HFFc6 (cell line): ENCODE measurements around the gene KIF18B. TPM values are rescaled to one million over a fixed set of nuclear protein-coding genes. Genes with fewer than 3 reads are reported as not detected.
"Not testable (repeated sequence)": the region's sequence is repeated elsewhere in the genome, so short reads cannot be mapped to it uniquely, and the experiment has no call there.

Experiments used
- DNase-seq: peaks from one replicate; pipeline ENCODE4 v3.0.0-alpha.2; 2018
- H3K27ac Mint-ChIP-seq: 2 replicates; pipeline ENCODE4 v1.8.0; 2020; ENCODE audit warnings: mild to moderate bottlenecking, mixed read lengths
- H3K27me3 Mint-ChIP-seq: 2 replicates; pipeline ENCODE4 v1.8.0; 2021; ENCODE audit warnings: mild to moderate bottlenecking, moderate library complexity, mixed read lengths; ENCODE audit not compliant: insufficient read depth
- H3K36me3 Mint-ChIP-seq: 2 replicates; pipeline ENCODE4 v1.8.0; 2021; ENCODE audit warnings: low read depth, mixed read lengths
- H3K4me1 Mint-ChIP-seq: 2 replicates; pipeline ENCODE4 v1.8.0; 2020; ENCODE audit warnings: low read depth, mixed read lengths
- H3K4me3 Mint-ChIP-seq: 2 replicates; pipeline ENCODE4 v1.8.0; 2020; ENCODE audit warnings: mild to moderate bottlenecking, moderate library complexity, mixed read lengths
- H3K9me3 Mint-ChIP-seq: 2 replicates; pipeline ENCODE4 v1.8.0; 2020; ENCODE audit warnings: mild to moderate bottlenecking, mixed read lengths
- CTCF ChIP-seq: fragments of 200-600 bp; sonication (generic); IDR thresholded peaks from 2 replicates; pipeline ENCODE4 v1.5.0; 2021; ENCODE audit warnings: antibody characterized with exemption, mild to moderate bottlenecking
- total RNA-seq, 6 experiments: library from RNA; stranded (reverse); fragmentation: NEBNext Ultra II Directional; extraction: Animal tissue kit (Norgen Biotek cat#: 25700); gene quantifications; 2 replicates in 1 of 6; 3 replicates in 5 of 6; pipeline ENCODE4 v1.2.3, GENCODE V29; 2021

The KIF18B gene
- total RNA-seq, 6 experiments from 2014 or later: 11.4 to 25.6 (median 24.1) TPM

GRCh38 chr17:44948315-44948795 is 782 bp upstream of the KIF18B start:
- Mint-ChIP-seq H3K4me1 (peaks cover 33% of the 10 kb centered on the region), H3K27me3 (peaks cover 10% of the 10 kb centered on the region), H3K36me3 (peaks cover 16% of the 10 kb centered on the region; the same call in 1 of the 2 replicates), H3K9me3 (no peaks in the 10 kb centered on the region), H3K4me3 (peak overlapping the region; percentile 94), H3K27ac (peak overlapping the region; percentile 94)
- no peak for TF ChIP-seq CTCF
- DNase-seq: no peak

GRCh38 chr17:44945652-44946051 is 1.9 kb downstream of the KIF18B start:
- Mint-ChIP-seq H3K4me3 (peak overlapping the region; percentile 94), H3K36me3 (peaks cover 16% of the 10 kb centered on the region; the same call in 1 of the 2 replicates), H3K4me1 (peaks cover 53% of the 10 kb centered on the region)
- H3K27me3 Mint-ChIP-seq, H3K9me3 Mint-ChIP-seq, H3K27ac Mint-ChIP-seq, DNase-seq: not testable (repeated sequence)

- H3K4me1 Mint-ChIP-seq: peaks cover 52% of the 10 kb centered on the region
- no peaks in the 10 kb centered on the region for H3K27me3 Mint-ChIP-seq
- no peak for TF ChIP-seq CTCF
- H3K9me3 Mint-ChIP-seq: peaks cover 5% of the 10 kb centered on the region
- H3K4me3 Mint-ChIP-seq: peak overlapping the region; percentile 25; the same call in 1 of the 2 replicates
- H3K27ac Mint-ChIP-seq: peak overlapping the region; percentile 73
- peaks cover 38% of the 10 kb centered on the region for H3K36me3 Mint-ChIP-seq
- no peak for DNase-seq
Observed at GRCh38 chr17:44942456-44942855, 5.1 kb downstream of the KIF18B start.

GRCh38 chr17:44941712-44942331 is 5.8 kb downstream of the KIF18B start:
- H3K36me3 Mint-ChIP-seq: peaks cover 38% of the 10 kb centered on the region
- no peak for TF ChIP-seq CTCF
- peaks cover 56% of the 10 kb centered on the region for H3K4me1 Mint-ChIP-seq
- no peaks in the 10 kb centered on the region; the same call in 1 of the 2 replicates for H3K27me3 Mint-ChIP-seq
- H3K4me3 Mint-ChIP-seq: peak overlapping the region; percentile 25
- peaks cover 5% of the 10 kb centered on the region for H3K9me3 Mint-ChIP-seq
- peak; percentile 12 for DNase-seq
- peak overlapping the region; percentile 73 for H3K27ac Mint-ChIP-seq

- Mint-ChIP-seq H3K4me3 (peak overlapping the region; percentile 27; the same call in 1 of the 2 replicates), H3K27ac (peak overlapping the region; percentile 9; the same call in 1 of the 2 replicates), H3K4me1 (peaks cover 48% of the 10 kb centered on the region), H3K36me3 (peaks cover 31% of the 10 kb centered on the region), H3K9me3 (peaks cover 5% of the 10 kb centered on the region), H3K27me3 (no peaks in the 10 kb centered on the region; the same call in 1 of the 2 replicates)
- TF ChIP-seq CTCF: no peak
- no peak for DNase-seq
Observed at GRCh38 chr17:44940768-44941167, 6.8 kb downstream of the KIF18B start.

- no peaks in the 10 kb centered on the region; the same call in 1 of the 2 replicates for H3K27me3 Mint-ChIP-seq
- H3K36me3 Mint-ChIP-seq: peaks cover 30% of the 10 kb centered on the region
- H3K4me1 Mint-ChIP-seq: peaks cover 48% of the 10 kb centered on the region
- DNase-seq: no peak
- peaks cover 5% of the 10 kb centered on the region for H3K9me3 Mint-ChIP-seq
- H3K4me3 Mint-ChIP-seq: peak overlapping the region; percentile 27
- no peak for TF ChIP-seq CTCF
- peak overlapping the region; percentile 9 for H3K27ac Mint-ChIP-seq
Observed at GRCh38 chr17:44940317-44940716, 7.3 kb downstream of the KIF18B start.
